Transverse colon (tissue), 4 donors: ENCODE data around the gene THSD4. TPM values are rescaled to one million over a fixed set of nuclear protein-coding genes. Genes with fewer than 3 reads are reported as not detected.

Experiments
- DNase-seq: peaks from one replicate; pipeline ENCODE4 v3.0.0-alpha.2; 2019
- H3K27ac ChIP-seq, 4 donors: fragments of 200-600 bp; sonication (generic); 2 replicates each; pipeline ENCODE4 v1.5.1; 2016 to 2018; ENCODE audit warnings: inconsistent platforms in 4 of 4
- H3K27me3 ChIP-seq: fragments of 200-600 bp; sonication (generic); 2 replicates; pipeline ENCODE4 v1.5.1; 2017; ENCODE audit warnings: inconsistent platforms
- H3K36me3 ChIP-seq, 4 donors: fragments of 200-600 bp; sonication (generic); 2 replicates each; pipeline ENCODE4 v1.5.1; 2017 to 2019; ENCODE audit warnings: inconsistent platforms in 4 of 4
- H3K4me1 ChIP-seq, 4 donors: fragments of 200-600 bp; sonication (generic); 2 replicates each; pipeline ENCODE4 v1.5.1; 2017 to 2020; ENCODE audit warnings: inconsistent platforms in 4 of 4
- H3K4me3 ChIP-seq, 4 donors: fragments of 200-600 bp; sonication (generic); 1 replicate in 1 of 4; 2 replicates in 3 of 4; pipeline versions ENCODE4 v1.5.1 to v1.6.1; 2017 to 2019; ENCODE audit warnings: inconsistent platforms in 4 of 4
- H3K9me3 ChIP-seq, 2 donors: fragments of 200-600 bp; sonication (generic); 2 replicates each; pipeline ENCODE4 v1.5.1; 2017 to 2019; ENCODE audit warnings: inconsistent platforms in 2 of 2
- EP300 ChIP-seq: sonication (generic); formaldehyde crosslinking; IDR thresholded peaks from one replicate; pipeline ENCODE4 v1.6.1; 2017; ENCODE audit warnings: antibody characterized with exemption, low read depth
- POLR2A ChIP-seq: fragments of 450-650 bp; IDR thresholded peaks from one replicate; pipeline ENCODE4 v1.6.1; 2016; ENCODE audit warnings: antibody characterized with exemption, mild to moderate bottlenecking, moderate library complexity
- POLR2AphosphoS5 ChIP-seq, 3 donors: sonication (generic); formaldehyde crosslinking; IDR thresholded peaks; one replicate each; pipeline ENCODE4 v1.6.1; 2016; ENCODE audit warnings: antibody characterized with exemption in 3 of 3
- WGBS, 2 donors: methylation state at CpG; one replicate each; pipeline ENCODE4 v1.1.5; 2018; ENCODE audit warnings: low coverage in 1 of 2; 5-methylcytosine and 5-hydroxymethylcytosine counted together
- in situ Hi-C, 4 donors: fragments of 200-750 bp; cut with MboI; loops; one replicate each; pipeline versions ENCODE4 v1.15.0 to v1.15.1; 2017; ENCODE audit warnings: low sequenced_read_pairs in 3 of 4, low pct_ligation_motif_present in 1 of 4, low pct_unique_long_range_greater_than_20kb in 1 of 4
- intact Hi-C: fragments of 100-400 bp; cut with DNase I; formaldehyde crosslinking; loops from one replicate; pipeline ENCODE4 v1.15.1; 2023; ENCODE audit warnings: low total_unique reads
- total RNA-seq, 4 donors: library from RNA; depleted of rRNA; stranded (reverse); fragments of >200 nt; gene quantifications; one replicate each; pipeline ENCODE4 v1.1.0, GENCODE V29; 2016
- TF ChIP-seq, protein P1 (sequence below), 5 experiments: fragments of 200-600 bp in 3 of 5; fragments of 450-650 bp in 2 of 5; sonication (generic) in 3 of 5; IDR thresholded peaks; 1 replicate in 2 of 5; 2 replicates in 3 of 5; pipeline ENCODE4 v1.5.1; 2016 to 2017; ENCODE audit warnings: antibody characterized with exemption in 5 of 5, inconsistent platforms in 3 of 5, mild to moderate bottlenecking in 2 of 5, moderate library complexity in 1 of 5

The THSD4 gene
- total RNA-seq, 4 donors from 2014 or later, result 13.3 to 57.2 (median 47.4) TPM

DNA sequence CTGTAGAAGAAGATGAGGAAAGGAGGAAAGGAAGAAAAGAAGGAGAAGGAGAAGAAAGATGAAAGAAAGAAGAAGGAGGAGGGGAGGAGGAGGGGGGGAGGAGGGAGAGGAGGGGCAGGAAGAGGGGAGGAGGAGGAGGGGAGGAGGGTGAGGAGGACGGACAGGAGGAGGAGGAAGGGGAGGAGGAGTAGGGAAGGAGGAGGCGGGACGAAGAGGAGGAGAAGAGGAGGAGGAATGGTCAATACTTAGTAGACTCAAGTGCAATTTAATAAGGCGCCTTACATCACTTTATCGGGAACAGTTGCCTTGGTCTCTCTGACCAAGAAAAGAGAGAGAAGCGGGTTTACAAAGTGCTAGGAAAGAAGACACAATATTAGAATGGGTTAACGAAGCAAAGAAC lies 671.4 kb downstream of the THSD4 start:
- DNase-seq, result no peak

DNA sequence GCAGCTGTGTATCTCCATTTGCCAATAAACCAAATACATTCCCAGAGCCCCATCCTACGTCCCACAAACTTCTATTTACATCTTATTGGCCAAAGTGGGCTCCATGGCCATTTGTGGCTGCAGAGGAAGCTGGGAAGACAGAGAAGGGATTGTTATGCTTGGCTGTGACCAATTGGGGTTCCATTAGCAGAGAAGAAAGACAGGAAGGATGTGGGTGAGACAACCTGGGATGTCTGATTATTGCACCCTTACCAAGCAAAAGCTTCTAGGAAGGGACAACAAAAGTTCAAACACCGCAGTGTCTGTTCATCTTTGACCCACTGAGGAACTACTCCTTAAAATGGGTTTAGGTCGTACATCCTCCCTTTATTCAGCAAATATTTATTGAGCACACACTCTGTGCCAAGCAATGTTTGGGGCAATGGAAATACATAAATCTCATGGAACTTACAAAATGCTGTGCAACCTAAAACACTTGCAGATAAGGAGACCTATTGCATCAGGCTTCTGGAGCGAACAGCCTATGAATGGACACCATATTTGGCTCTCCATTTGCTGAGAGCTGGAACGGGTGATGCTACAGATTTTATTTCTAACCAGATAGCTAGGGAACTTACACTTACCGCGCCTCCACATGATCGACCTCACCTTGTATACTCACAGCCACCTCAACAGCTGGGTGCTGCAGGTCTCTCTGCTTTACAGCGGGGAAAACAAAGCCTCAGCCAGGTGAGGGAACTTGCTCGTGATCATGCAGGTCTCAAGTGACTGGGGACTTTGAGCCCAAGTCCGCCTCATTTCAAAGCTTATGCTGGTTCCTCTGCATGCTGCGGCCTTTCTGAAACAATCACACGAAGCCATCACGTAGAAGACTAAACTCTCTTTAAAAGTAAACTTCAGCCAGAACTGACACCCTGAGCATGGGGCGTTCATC lies 673.6 kb downstream of the THSD4 start:
- WGBS, 2 donors, result 69 to 93% methylated on average over 2 to 15 of the region's 15 CpGs
- DNase-seq, result no peak
- H3K9me3 ChIP-seq, result no peaks in the 10 kb centered on the region
- peaks cover 0 to 4% (median 0%) of the 10 kb centered on the region in 4 donors for H3K4me1 ChIP-seq
- intact Hi-C loops, result no loop called here
- H3K27ac ChIP-seq, result no peak overlapping the region
- no peak for TF ChIP-seq POLR2A
- TF ChIP-seq, protein P1, sequence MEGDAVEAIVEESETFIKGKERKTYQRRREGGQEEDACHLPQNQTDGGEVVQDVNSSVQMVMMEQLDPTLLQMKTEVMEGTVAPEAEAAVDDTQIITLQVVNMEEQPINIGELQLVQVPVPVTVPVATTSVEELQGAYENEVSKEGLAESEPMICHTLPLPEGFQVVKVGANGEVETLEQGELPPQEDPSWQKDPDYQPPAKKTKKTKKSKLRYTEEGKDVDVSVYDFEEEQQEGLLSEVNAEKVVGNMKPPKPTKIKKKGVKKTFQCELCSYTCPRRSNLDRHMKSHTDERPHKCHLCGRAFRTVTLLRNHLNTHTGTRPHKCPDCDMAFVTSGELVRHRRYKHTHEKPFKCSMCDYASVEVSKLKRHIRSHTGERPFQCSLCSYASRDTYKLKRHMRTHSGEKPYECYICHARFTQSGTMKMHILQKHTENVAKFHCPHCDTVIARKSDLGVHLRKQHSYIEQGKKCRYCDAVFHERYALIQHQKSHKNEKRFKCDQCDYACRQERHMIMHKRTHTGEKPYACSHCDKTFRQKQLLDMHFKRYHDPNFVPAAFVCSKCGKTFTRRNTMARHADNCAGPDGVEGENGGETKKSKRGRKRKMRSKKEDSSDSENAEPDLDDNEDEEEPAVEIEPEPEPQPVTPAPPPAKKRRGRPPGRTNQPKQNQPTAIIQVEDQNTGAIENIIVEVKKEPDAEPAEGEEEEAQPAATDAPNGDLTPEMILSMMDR (IDR thresholded peaks at IDR 0.05), result no peak
- TF ChIP-seq POLR2AphosphoS5 (IDR thresholded peaks at IDR 0.05), result no peak
- no peak for TF ChIP-seq EP300
- H3K27me3 ChIP-seq, result no peaks in the 10 kb centered on the region
- H3K36me3 ChIP-seq, result no peaks in the 10 kb centered on the region
- H3K4me3 ChIP-seq, result no peak overlapping the region
- in situ Hi-C loops, result no loop called here

More for the DNA sequence above, 671.4 kb downstream of the THSD4 start:
- Histone ChIP-seq H3K36me3 (no peaks in the 10 kb centered on the region), H3K27ac (no peak overlapping the region), H3K27me3 (no peaks in the 10 kb centered on the region), H3K4me1 (peaks cover 0 to 3% (median 0%) of the 10 kb centered on the region in 4 donors), H3K9me3 (no peaks in the 10 kb centered on the region), H3K4me3 (no peak overlapping the region)
- in situ Hi-C loops (no loop called here), intact Hi-C loops (no loop called here)
- WGBS, 2 donors, result 80 to 85% methylated on average over 7 of the region's 7 CpGs
- TF ChIP-seq POLR2AphosphoS5 (IDR thresholded peaks at IDR 0.05) (no peak), POLR2A (no peak), EP300 (no peak)
- TF ChIP-seq, protein P1 (IDR thresholded peaks at IDR 0.05), result no peak

DNA sequence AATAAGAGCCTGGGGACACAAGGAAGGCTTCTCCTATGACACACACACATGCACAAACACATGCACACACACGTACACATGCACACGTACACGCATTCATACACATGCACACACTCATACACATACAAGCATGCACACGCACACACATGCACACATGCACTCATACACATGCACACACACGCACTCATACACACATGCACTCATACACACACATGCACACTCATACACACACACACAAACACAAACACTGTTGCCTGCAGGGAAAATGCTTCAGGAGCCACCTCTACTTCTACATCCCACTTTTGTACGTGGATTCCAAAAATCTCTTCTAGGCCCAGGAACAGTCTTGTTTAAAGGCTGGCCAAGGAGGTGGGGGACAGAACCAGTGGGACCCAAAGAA lies 674.3 kb downstream of the THSD4 start:
- WGBS, 2 donors, result 97 to 98% methylated on average over 6 of the region's 6 CpGs
- Histone ChIP-seq H3K4me3 (no peak overlapping the region), H3K36me3 (no peaks in the 10 kb centered on the region), H3K27ac (no peak overlapping the region), H3K9me3 (no peaks in the 10 kb centered on the region), H3K27me3 (no peaks in the 10 kb centered on the region), H3K4me1 (peaks cover 0 to 4% (median 0%) of the 10 kb centered on the region in 4 donors)
- TF ChIP-seq POLR2AphosphoS5 (IDR thresholded peaks at IDR 0.05) (no peak), EP300 (no peak), POLR2A (no peak)
- TF ChIP-seq, protein P1 (IDR thresholded peaks at IDR 0.05), result no peak
- DNase-seq, result no peak
- in situ Hi-C loops (no loop called here), intact Hi-C loops (no loop called here)

DNA sequence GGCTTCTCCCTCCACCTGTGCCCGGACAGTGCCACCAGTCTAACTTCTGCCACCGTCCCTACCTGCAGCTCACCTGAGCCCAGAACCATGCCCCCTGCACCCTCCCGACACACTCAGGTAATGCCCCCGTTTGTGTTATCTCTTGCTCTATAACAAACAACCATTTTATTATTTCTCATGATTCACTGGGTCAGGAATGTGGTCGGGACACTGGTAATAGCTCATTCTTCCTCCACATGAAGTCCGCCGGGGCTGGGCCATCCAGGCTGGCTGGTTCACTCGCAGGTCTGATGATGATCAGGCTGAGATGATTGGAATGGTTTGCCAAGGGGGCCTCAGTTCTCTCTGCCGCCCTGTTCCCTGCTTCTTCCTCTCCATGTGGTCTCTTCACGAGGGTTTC lies 674.8 kb downstream of the THSD4 start:
- in situ Hi-C loops, result no loop called here
- no peak overlapping the region for H3K27ac ChIP-seq

More for the DNA sequence above, 674.8 kb downstream of the THSD4 start:
- no peak overlapping the region for H3K4me3 ChIP-seq
- peaks cover 0 to 4% (median 0%) of the 10 kb centered on the region in 4 donors for H3K4me1 ChIP-seq
- intact Hi-C loops, result no loop called here
- WGBS, 2 donors, result 54 to 78% methylated on average over 4 to 10 of the region's 10 CpGs
- no peaks in the 10 kb centered on the region for H3K9me3 ChIP-seq
- TF ChIP-seq POLR2A (no peak), EP300 (no peak)
- TF ChIP-seq, protein P1 (IDR thresholded peaks at IDR 0.05), result no peak
- no peaks in the 10 kb centered on the region for H3K36me3 ChIP-seq
- H3K27me3 ChIP-seq, result no peaks in the 10 kb centered on the region
- DNase-seq, result no peak
